Neural cell (in vitro differentiated cells): Measurements from ENCODE around the gene PAWR. TPM values are rescaled to one million over a fixed set of nuclear protein-coding genes. Genes with fewer than 3 reads are reported as not detected.
A peak's percentile ranks its signal among the peaks of the same experiment; 100 is the strongest.

ENCODE experiments used
- H2AFZ ChIP-seq: fragments of 200-600, 300-800 bp; sonication (generic), shearing (Covaris generic); 2 replicates; pipeline ENCODE4 v1.6.0; 2014; ENCODE audit warnings: low read depth, mild to moderate bottlenecking, antibody characterized with exemption, low read length, moderate library complexity
- H3F3A ChIP-seq: fragments of 200-600 bp; shearing (Covaris generic); 2 replicates; pipeline ENCODE4 v1.6.1; 2016; ENCODE audit warnings: mild to moderate bottlenecking, moderate library complexity, mixed read lengths, antibody characterized with exemption, low read length; ENCODE audit not compliant: insufficient read depth, poor library complexity, severe bottlenecking
- H3K27ac ChIP-seq: fragments of 200-600, 300-800 bp; sonication (generic), shearing (Covaris generic); 2 replicates; pipeline ENCODE4 v1.5.1; 2014; ENCODE audit warnings: mild to moderate bottlenecking, low read length, moderate library complexity
- H3K27me3 ChIP-seq: fragments of 300-800, 200-600 bp; sonication (generic), shearing (Covaris generic); 2 replicates; pipeline ENCODE4 v1.6.0; 2014; ENCODE audit warnings: mild to moderate bottlenecking, low read depth, low read length, moderate library complexity; ENCODE audit not compliant: insufficient read depth
- H3K36me3 ChIP-seq: fragments of 300-800, 200-600 bp; sonication (generic), shearing (Covaris generic); 2 replicates; pipeline ENCODE4 v1.5.1; 2014; ENCODE audit warnings: mild to moderate bottlenecking, antibody characterized with exemption, low read length, moderate library complexity; ENCODE audit not compliant: insufficient read depth
- H3K4me2 ChIP-seq: fragments of 300-800, 200-600 bp; sonication (generic), shearing (Covaris generic); 2 replicates; pipeline ENCODE4 v1.6.0; 2014; ENCODE audit warnings: mild to moderate bottlenecking, low read length
- H3K4me3 ChIP-seq: fragments of 300-800, 200-600 bp; sonication (generic), shearing (Covaris generic); 2 replicates; pipeline ENCODE4 v1.5.1; 2014; ENCODE audit warnings: mild to moderate bottlenecking, low read length, moderate library complexity
- H3K79me2 ChIP-seq: fragments of 200-600 bp; shearing (Covaris generic); replicated peaks from 2 replicates; pipeline ENCODE4 v1.6.0; 2014; ENCODE audit warnings: mild to moderate bottlenecking, low read length, moderate library complexity; ENCODE audit not compliant: insufficient read depth
- H3K9ac ChIP-seq: fragments of 300-800, 200-600 bp; sonication (generic), shearing (Covaris generic); 2 replicates; pipeline ENCODE4 v1.6.1; 2016; ENCODE audit warnings: mild to moderate bottlenecking, low read length, mixed read lengths
- H3K9me2 ChIP-seq: fragments of 200-600 bp; shearing (Covaris generic); 2 replicates; pipeline ENCODE4 v1.6.1; 2016; ENCODE audit warnings: mild to moderate bottlenecking, low read length, mixed read lengths; ENCODE audit not compliant: insufficient read depth
- H3K9me3 ChIP-seq: fragments of 200-600, 300-800 bp; sonication (generic), shearing (Covaris generic); 2 replicates; pipeline ENCODE4 v1.6.1; 2016; ENCODE audit warnings: mild to moderate bottlenecking, mixed run types, low read length, moderate library complexity, mixed read lengths
- H4K20me1 ChIP-seq: fragments of 200-600 bp; shearing (Covaris generic); 2 replicates; pipeline ENCODE4 v1.6.1; 2016; ENCODE audit warnings: mild to moderate bottlenecking, mixed run types; ENCODE audit not compliant: insufficient read depth
- EP300 ChIP-seq: fragments of 450-650 bp; conservative IDR thresholded peaks from 2 replicates; pipeline ENCODE4 v1.6.1; 2014; ENCODE audit warnings: antibody characterized with exemption, mild to moderate bottlenecking, moderate library complexity; ENCODE audit not compliant: poor library complexity, severe bottlenecking
- EZH2 ChIP-seq: fragments of 200-600, 300-800 bp; shearing (Covaris generic), sonication (generic); IDR thresholded peaks from 2 replicates; pipeline ENCODE4 v1.6.1; 2014; ENCODE audit warnings: antibody characterized with exemption, low read length, borderline replicate concordance, mild to moderate bottlenecking; ENCODE audit not compliant: insufficient read depth, poor library complexity, severe bottlenecking
- MXI1 ChIP-seq: fragments of 450-650 bp; conservative IDR thresholded peaks from 2 replicates; pipeline ENCODE4 v1.6.1; 2014; ENCODE audit warnings: antibody characterized with exemption, mild to moderate bottlenecking; ENCODE audit not compliant: poor library complexity, severe bottlenecking
- POLR2AphosphoS5 ChIP-seq: IDR thresholded peaks from 2 replicates; pipeline ENCODE4 v1.6.1; 2012
- RAD21 ChIP-seq: fragments of 450-650 bp; conservative IDR thresholded peaks from 2 replicates; pipeline ENCODE4 v1.6.1; 2014; ENCODE audit warnings: antibody characterized with exemption, mild to moderate bottlenecking, moderate library complexity
- REST ChIP-seq: IDR thresholded peaks from 2 replicates; pipeline ENCODE4 v1.6.1; 2012; ENCODE audit warnings: borderline replicate concordance
- SMC3 ChIP-seq: fragments of 450-650 bp; conservative IDR thresholded peaks from 2 replicates; pipeline ENCODE4 v1.6.1; 2014; ENCODE audit warnings: antibody characterized with exemption, mild to moderate bottlenecking, moderate library complexity; ENCODE audit not compliant: poor library complexity
- TAF1 ChIP-seq: IDR thresholded peaks from 2 replicates; pipeline ENCODE4 v1.6.1; 2012; ENCODE audit warnings: low read depth
- polyA plus RNA-seq: library from polyadenylated mRNA; depleted of rRNA; stranded (reverse); fragments of >200 nt; gene quantifications from 2 replicates; pipeline ENCODE4 v1.2.3, GENCODE V29; 2014
- TF ChIP-seq, protein P1 (sequence below): fragments of 450-650 bp; IDR thresholded peaks from 2 replicates; pipeline ENCODE4 v1.5.1; 2014; ENCODE audit warnings: antibody characterized with exemption, mild to moderate bottlenecking, moderate library complexity; ENCODE audit not compliant: poor library complexity, severe bottlenecking

PAWR gene
- polyA plus RNA-seq, 1 donor from 2014 or later, result 13.4 TPM

DNA sequence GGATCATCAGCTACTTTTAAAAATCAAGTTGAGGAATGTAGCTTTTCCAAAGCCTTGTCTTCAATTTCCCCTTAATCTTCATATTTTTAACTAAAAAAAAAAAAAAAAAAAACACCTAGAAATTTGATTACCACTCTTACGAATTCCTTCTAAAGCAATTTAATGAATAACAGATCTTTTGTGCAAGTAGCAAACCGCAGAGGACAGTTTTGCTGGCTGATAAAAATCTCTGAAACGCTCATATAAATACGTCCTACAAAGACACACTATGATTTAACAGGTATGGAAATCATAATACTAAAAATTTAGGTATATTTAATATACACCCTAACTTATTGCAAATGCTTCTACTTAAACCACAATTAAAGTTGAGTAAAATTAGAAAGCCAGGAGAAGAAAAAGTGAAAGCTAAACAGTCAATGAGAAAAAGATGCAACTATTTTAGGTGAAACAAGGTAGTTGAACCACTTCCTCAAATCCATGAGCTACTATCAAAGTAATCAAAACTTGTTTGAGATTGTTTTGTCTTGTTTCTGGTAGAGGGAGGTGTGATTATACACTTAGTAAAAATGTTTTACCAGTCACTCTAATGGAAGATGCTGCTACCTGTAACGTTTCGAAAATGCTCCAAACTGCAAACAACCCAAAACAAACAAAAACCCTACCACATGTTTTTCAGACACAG lies 2.2 kb downstream of the PAWR start:
- H3K79me2 ChIP-seq, result peaks cover 31% of the 10 kb centered on the region
- no peak overlapping the region for H3K9ac ChIP-seq
- TF ChIP-seq SMC3, result no peak
- no peak for TF ChIP-seq TAF1
- TF ChIP-seq MXI1, result no peak
- TF ChIP-seq, protein P1, sequence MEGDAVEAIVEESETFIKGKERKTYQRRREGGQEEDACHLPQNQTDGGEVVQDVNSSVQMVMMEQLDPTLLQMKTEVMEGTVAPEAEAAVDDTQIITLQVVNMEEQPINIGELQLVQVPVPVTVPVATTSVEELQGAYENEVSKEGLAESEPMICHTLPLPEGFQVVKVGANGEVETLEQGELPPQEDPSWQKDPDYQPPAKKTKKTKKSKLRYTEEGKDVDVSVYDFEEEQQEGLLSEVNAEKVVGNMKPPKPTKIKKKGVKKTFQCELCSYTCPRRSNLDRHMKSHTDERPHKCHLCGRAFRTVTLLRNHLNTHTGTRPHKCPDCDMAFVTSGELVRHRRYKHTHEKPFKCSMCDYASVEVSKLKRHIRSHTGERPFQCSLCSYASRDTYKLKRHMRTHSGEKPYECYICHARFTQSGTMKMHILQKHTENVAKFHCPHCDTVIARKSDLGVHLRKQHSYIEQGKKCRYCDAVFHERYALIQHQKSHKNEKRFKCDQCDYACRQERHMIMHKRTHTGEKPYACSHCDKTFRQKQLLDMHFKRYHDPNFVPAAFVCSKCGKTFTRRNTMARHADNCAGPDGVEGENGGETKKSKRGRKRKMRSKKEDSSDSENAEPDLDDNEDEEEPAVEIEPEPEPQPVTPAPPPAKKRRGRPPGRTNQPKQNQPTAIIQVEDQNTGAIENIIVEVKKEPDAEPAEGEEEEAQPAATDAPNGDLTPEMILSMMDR, result no peak
- TF ChIP-seq RAD21, result no peak
- TF ChIP-seq POLR2AphosphoS5, result no peak
- TF ChIP-seq EP300, result no peak
- no peak for TF ChIP-seq REST
- TF ChIP-seq EZH2, result no peak
- H3K27ac ChIP-seq, result no peak overlapping the region
- no peaks in the 10 kb centered on the region for H4K20me1 ChIP-seq
- no peaks in the 10 kb centered on the region for H3K36me3 ChIP-seq
- peak overlapping the region; percentile 52 for H3K4me2 ChIP-seq
- no peak overlapping the region for H2AFZ ChIP-seq
- H3F3A ChIP-seq, result no peaks in the 10 kb centered on the region
- H3K4me3 ChIP-seq, result peak overlapping the region; percentile 93
- no peaks in the 10 kb centered on the region for H3K9me2 ChIP-seq
- peaks cover 13% of the 10 kb centered on the region for H3K27me3 ChIP-seq
- no peaks in the 10 kb centered on the region for H3K9me3 ChIP-seq

- Histone ChIP-seq H2AFZ (no peak overlapping the region), H3K27me3 (peaks cover 13% of the 10 kb centered on the region), H3K79me2 (peaks cover 35% of the 10 kb centered on the region), H3K27ac (no peak overlapping the region), H3K4me2 (no peak overlapping the region), H4K20me1 (no peaks in the 10 kb centered on the region), H3K36me3 (no peaks in the 10 kb centered on the region), H3K9me2 (no peaks in the 10 kb centered on the region), H3K9ac (no peak overlapping the region), H3F3A (no peaks in the 10 kb centered on the region), H3K4me3 (no peak overlapping the region), H3K9me3 (no peaks in the 10 kb centered on the region)
- TF ChIP-seq EZH2 (no peak), EP300 (no peak), POLR2AphosphoS5 (no peak), REST (no peak), RAD21 (no peak), MXI1 (no peak), SMC3 (no peak), TAF1 (no peak)
- TF ChIP-seq, protein P1, result no peak
Measured at GRCh38 chr12:79687711-79688260, 3.0 kb downstream of the PAWR start.
